Nephron (organoid): ENCODE data around the gene ZNF385D.

Experiments used
- H3K27ac Mint-ChIP-seq, 3 experiments: 2 replicates each; pipeline ENCODE4 v1.8.0; 2020; ENCODE audit warnings: mixed read lengths in 3 of 3, mild to moderate bottlenecking in 2 of 3, moderate library complexity in 1 of 3
- H3K27me3 Mint-ChIP-seq: 2 replicates; pipeline ENCODE4 v1.8.0; 2021; ENCODE audit warnings: low read depth, mild to moderate bottlenecking, moderate library complexity, mixed read lengths
- H3K36me3 Mint-ChIP-seq: 2 replicates; pipeline ENCODE4 v1.8.0; 2020; ENCODE audit warnings: low read depth, mixed read lengths
- H3K4me1 Mint-ChIP-seq: 2 replicates; pipeline ENCODE4 v1.8.0; 2020; ENCODE audit warnings: mixed read lengths
- H3K4me3 Mint-ChIP-seq, 3 experiments: 2 replicates each; pipeline ENCODE4 v1.8.0; 2020; ENCODE audit warnings: mild to moderate bottlenecking in 3 of 3, mixed read lengths in 3 of 3, moderate library complexity in 2 of 3
- H3K9me3 Mint-ChIP-seq: 2 replicates; pipeline ENCODE4 v1.8.0; 2020; ENCODE audit warnings: mixed read lengths
- TF ChIP-seq, protein P1 (sequence below), 3 experiments: fragments of 200-600 bp; sonication (generic); IDR thresholded peaks; one replicate each; pipeline ENCODE4 v1.5.0; 2021; ENCODE audit warnings: antibody characterized with exemption in 3 of 3; ENCODE audit not compliant: unreplicated experiment in 3 of 3

Gene ZNF385D, protein sequence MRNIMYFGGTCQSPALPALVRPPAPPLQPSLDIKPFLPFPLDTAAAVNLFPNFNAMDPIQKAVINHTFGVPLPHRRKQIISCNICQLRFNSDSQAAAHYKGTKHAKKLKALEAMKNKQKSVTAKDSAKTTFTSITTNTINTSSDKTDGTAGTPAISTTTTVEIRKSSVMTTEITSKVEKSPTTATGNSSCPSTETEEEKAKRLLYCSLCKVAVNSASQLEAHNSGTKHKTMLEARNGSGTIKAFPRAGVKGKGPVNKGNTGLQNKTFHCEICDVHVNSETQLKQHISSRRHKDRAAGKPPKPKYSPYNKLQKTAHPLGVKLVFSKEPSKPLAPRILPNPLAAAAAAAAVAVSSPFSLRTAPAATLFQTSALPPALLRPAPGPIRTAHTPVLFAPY

DNA sequence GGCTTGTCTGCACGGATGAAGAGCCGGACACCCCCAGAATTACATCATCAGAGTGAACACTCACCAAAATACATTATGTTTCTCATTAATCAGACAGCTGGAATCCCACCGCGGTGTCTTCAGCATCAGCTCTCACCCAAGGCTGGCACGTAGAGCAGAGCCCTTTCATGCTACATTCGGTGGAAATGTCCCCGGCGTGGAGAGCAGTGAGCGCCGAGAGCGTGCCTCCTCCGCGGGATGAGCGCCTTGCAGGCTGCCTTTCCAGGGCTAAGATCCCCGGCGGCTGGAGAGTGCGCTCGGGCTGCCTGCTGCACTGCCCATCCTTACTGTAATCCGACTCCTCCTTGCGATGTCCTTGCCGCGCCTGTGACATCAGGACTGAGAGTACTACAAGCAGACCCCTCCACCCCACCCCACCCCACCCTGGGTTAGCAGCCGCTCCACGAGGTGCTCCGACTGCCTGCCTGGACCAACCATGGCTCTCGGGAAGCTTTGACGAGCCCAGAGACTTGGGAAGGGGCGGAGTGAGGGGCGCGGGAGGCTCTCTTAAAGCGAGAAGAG, at the start of gene ZNF385D:
ZNF385D (minus strand) TSS at position 380 of the 561 bp plus-strand sequence; CDS start at position 86, 294 bp downstream.
- H3K4me1 Mint-ChIP-seq, result peaks cover 43% of the 10 kb centered on the region
- H3K27me3 Mint-ChIP-seq, result peaks cover 5% of the 10 kb centered on the region

DNA sequence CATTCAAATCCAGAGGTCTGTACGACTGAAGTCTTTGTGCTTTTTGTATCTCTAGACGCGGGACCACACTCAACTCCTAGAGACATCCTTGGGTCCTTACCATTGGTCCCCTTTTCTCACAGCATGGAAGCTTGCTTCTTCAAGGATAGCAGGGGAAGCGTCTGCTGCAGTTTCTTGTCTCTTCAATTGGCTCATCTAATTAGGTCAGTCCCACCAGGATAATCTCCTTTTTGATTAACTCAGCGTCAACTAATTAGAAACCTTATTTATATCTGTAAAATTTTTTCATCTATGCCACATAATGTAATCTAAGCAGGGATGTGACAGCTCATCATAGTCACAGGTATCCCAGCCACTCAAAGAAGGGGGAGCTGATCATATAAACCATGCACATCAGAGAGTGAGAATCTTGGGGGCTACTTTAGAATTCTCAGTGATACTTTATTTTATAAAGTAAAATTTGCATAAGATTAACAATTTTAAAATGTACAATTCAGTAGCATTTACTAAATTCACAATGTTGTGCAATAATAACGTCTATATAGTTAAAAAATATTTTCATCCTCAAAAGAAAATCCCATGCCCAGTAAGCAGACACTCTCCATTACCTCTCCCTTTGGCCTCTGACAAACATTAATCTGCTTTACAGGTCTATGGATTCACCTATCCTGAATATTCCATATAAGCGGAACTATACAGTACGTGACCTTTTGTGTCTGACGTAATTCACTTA, 47.5 kb upstream of the ZNF385D start:
- TF ChIP-seq, protein P1, sequence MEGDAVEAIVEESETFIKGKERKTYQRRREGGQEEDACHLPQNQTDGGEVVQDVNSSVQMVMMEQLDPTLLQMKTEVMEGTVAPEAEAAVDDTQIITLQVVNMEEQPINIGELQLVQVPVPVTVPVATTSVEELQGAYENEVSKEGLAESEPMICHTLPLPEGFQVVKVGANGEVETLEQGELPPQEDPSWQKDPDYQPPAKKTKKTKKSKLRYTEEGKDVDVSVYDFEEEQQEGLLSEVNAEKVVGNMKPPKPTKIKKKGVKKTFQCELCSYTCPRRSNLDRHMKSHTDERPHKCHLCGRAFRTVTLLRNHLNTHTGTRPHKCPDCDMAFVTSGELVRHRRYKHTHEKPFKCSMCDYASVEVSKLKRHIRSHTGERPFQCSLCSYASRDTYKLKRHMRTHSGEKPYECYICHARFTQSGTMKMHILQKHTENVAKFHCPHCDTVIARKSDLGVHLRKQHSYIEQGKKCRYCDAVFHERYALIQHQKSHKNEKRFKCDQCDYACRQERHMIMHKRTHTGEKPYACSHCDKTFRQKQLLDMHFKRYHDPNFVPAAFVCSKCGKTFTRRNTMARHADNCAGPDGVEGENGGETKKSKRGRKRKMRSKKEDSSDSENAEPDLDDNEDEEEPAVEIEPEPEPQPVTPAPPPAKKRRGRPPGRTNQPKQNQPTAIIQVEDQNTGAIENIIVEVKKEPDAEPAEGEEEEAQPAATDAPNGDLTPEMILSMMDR (IDR thresholded peaks at IDR 0.05; ENCODE audit: unreplicated experiment in 3 of 3), result no peak
- H3K27me3 Mint-ChIP-seq, result no peaks in the 10 kb centered on the region
- H3K27ac Mint-ChIP-seq, result no peak overlapping the region
- peaks cover 13% of the 10 kb centered on the region for H3K4me1 Mint-ChIP-seq
- no peak overlapping the region for H3K4me3 Mint-ChIP-seq
- no peaks in the 10 kb centered on the region for H3K36me3 Mint-ChIP-seq
- peaks cover 23% of the 10 kb centered on the region for H3K9me3 Mint-ChIP-seq

More for the DNA sequence above, at the start of gene ZNF385D:
- peak within 1 kb of the TSS; percentile 88 to 90 (median 89) for H3K27ac Mint-ChIP-seq
- no peaks in the 10 kb centered on the region for H3K36me3 Mint-ChIP-seq
- H3K4me3 Mint-ChIP-seq, result peak within 1 kb of the TSS; percentile 84 to 98 (median 96)
- TF ChIP-seq, protein P1 (IDR thresholded peaks at IDR 0.05; ENCODE audit: unreplicated experiment in 3 of 3), result no peak
- H3K9me3 Mint-ChIP-seq, result no peaks in the 10 kb centered on the region

DNA sequence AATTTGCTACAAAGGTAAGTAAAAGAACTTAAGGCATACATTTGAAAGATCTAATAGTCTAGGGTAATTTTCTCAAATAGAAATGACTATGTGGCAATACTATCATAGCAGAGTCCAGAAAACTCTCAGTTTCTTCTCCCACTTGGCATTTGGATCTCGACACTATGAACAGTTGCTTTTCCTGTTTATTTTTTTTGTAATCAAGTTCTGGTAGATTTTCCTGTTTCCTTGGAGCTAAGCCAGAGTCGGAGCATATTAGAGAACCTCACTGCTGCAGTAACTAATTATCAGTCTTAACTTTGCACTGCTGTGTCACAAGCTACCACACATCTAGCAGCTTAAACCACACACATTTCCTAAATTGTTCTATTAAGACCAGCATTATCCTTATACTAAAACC, 44.9 kb upstream of the ZNF385D start:
- Mint-ChIP-seq H3K4me1 (peaks cover 15% of the 10 kb centered on the region), H3K36me3 (no peaks in the 10 kb centered on the region), H3K4me3 (no peak overlapping the region), H3K9me3 (peaks cover 17% of the 10 kb centered on the region), H3K27me3 (no peaks in the 10 kb centered on the region), H3K27ac (peak overlapping the region in 1 of 3 experiments; percentile 42)
- TF ChIP-seq, protein P1 (IDR thresholded peaks at IDR 0.05; ENCODE audit: unreplicated experiment in 3 of 3), result no peak

DNA sequence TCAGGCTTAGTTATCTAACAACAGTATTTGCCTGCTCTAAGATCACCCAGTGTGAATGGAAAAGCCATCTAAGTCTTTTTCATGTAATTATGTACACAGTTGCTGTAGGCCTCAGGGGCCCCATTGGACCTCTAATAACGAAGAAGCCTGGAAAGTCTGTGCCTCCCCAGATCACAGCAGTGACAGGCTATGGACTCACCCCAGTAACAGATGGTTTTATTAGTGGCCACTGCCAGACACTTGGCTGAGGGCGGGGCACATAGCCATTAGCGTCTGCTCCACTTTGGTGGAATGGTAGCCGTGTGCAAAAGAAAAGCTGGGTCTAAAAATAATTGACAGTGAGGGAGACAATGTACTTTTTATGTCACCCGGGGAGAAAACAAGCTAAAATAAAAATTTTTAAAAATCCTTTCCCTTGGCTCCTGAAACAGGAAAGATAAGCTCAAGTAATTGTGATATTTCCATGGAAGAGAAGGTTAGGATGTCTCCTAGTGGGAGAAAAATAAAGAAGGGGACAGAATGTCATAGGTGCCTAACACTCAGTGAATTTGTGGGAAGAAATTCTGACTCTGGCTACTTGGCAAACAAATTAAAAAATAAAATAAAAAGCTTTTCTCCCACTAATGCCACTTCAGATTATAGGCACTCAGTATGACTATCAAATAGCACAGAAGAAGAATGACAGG, 44.3 kb upstream of the ZNF385D start:
- peaks cover 13% of the 10 kb centered on the region for H3K9me3 Mint-ChIP-seq
- peaks cover 19% of the 10 kb centered on the region for H3K4me1 Mint-ChIP-seq
- TF ChIP-seq, protein P1 (IDR thresholded peaks at IDR 0.05; ENCODE audit: unreplicated experiment in 3 of 3), result no peak
- no peaks in the 10 kb centered on the region for H3K36me3 Mint-ChIP-seq
- H3K27ac Mint-ChIP-seq, result peak overlapping the region in 2 of 3 experiments; percentile 40 to 42
- no peaks in the 10 kb centered on the region for H3K27me3 Mint-ChIP-seq
- no peak overlapping the region for H3K4me3 Mint-ChIP-seq

DNA sequence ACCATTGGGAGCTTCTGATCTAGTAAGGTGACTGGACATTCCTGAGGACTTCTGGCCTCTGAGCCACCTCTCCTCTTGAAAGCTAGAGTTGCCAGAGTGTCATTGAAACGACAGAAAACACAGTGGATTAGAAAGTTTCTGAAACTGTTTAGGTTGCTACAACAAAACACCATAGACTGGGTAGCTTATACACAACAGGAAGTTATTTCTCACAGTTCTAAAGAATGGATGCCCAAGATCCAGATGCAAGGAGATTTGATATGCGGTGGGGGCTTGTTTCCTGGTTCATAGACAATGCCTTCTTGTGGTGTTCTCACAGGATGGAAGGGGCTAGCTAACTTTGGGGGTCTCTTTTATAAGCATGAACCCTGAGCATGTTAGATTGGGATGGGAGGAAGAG, 43.3 kb upstream of the ZNF385D start:
- peaks cover 25% of the 10 kb centered on the region for H3K4me1 Mint-ChIP-seq
- H3K4me3 Mint-ChIP-seq, result no peak overlapping the region
- no peak overlapping the region for H3K27ac Mint-ChIP-seq
- no peaks in the 10 kb centered on the region for H3K27me3 Mint-ChIP-seq
- H3K9me3 Mint-ChIP-seq, result peaks cover 8% of the 10 kb centered on the region
- TF ChIP-seq, protein P1 (IDR thresholded peaks at IDR 0.05; ENCODE audit: unreplicated experiment in 3 of 3), result no peak
- no peaks in the 10 kb centered on the region for H3K36me3 Mint-ChIP-seq
